Measurements from ENCODE around the gene ILDR2. TPM values are rescaled to one million over a fixed set of nuclear protein-coding genes. Genes with fewer than 3 reads are reported as not detected.

Gene ILDR2
- total RNA-seq, 4 donors from 2014 or later: 5.3 to 13.7 (median 9.4) TPM

DNA sequence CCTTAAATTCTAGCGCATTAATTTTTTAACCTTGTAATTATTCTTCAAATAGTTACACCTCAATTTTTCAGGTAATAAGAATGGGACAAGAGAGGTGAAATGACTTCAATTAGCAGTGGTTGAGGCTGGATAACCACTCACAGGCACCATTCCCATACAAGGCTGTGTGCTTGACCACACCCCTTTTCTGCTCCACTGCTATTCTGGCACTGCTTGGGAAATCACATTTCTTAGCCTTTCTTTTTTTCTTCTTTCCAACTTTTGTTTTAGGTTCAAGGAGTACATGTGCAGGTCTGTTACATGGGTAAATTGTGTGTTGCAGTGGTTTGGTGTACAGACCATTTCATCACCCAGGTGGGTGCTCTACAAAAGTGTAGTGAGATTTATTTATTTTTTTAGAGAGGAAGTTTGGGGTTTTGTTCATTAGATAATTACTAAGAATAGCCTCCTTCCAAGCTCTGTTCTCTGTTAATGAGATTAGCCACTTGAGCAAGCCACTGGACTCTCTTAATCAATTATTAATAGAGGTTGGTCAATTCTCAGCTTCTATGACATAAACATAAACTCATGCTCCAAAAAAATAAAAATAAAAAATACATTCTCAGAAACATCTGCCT, 14.4 kb downstream of the ILDR2 start:
- Histone ChIP-seq H3K36me3 (no peaks in the 10 kb centered on the region), H3K4me3 (no peak overlapping the region), H3K9me3 (no peaks in the 10 kb centered on the region), H3K27me3 (no peaks in the 10 kb centered on the region), H3K4me1 (peaks cover 0 to 6% (median 0%) of the 10 kb centered on the region in 4 donors), H3K27ac (replicated peaks in 1 of 4) (no peak overlapping the region)
- TF ChIP-seq POLR2AphosphoS5 (IDR thresholded peaks at IDR 0.05) (no peak), POLR2A (IDR thresholded peaks at IDR 0.05; ENCODE audit: low read depth) (no peak), EP300 (IDR thresholded peaks at IDR 0.05) (no peak)
- TF ChIP-seq, protein P1, sequence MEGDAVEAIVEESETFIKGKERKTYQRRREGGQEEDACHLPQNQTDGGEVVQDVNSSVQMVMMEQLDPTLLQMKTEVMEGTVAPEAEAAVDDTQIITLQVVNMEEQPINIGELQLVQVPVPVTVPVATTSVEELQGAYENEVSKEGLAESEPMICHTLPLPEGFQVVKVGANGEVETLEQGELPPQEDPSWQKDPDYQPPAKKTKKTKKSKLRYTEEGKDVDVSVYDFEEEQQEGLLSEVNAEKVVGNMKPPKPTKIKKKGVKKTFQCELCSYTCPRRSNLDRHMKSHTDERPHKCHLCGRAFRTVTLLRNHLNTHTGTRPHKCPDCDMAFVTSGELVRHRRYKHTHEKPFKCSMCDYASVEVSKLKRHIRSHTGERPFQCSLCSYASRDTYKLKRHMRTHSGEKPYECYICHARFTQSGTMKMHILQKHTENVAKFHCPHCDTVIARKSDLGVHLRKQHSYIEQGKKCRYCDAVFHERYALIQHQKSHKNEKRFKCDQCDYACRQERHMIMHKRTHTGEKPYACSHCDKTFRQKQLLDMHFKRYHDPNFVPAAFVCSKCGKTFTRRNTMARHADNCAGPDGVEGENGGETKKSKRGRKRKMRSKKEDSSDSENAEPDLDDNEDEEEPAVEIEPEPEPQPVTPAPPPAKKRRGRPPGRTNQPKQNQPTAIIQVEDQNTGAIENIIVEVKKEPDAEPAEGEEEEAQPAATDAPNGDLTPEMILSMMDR (IDR thresholded peaks at IDR 0.05): no peak
- DNase-seq (ENCODE audit: extremely low spot score): peak; percentile 21
- intact Hi-C loops (cut with DNase I): no loop called here
- WGBS: 100% methylated on average over 1 of the region's 1 CpG

DNA sequence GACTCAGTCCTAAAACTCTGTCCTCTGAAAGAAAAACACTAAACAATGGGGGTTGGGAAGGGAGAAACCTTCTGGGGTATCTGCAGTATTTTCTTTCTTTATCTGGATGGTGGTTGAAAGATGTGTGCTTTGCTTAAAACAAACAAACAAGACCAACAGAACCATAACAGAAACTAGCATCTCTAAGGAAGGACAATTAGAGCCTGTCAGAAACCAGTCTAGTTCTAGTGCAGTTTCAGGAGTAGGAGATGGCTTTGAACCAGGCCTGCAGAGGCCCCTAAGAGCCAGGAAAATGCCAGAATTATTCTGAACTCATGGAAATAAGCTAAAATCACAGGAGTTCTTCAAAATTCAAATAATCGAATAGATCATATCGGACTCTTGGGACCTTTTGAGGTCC, 18.5 kb downstream of the ILDR2 start:
- Histone ChIP-seq H3K36me3 (no peaks in the 10 kb centered on the region), H3K9me3 (no peaks in the 10 kb centered on the region), H3K27ac (replicated peaks in 1 of 4) (no peak overlapping the region), H3K4me3 (no peak overlapping the region), H3K4me1 (peaks cover 5 to 13% (median 10%) of the 10 kb centered on the region in 4 donors), H3K27me3 (no peaks in the 10 kb centered on the region)
- DNase-seq (ENCODE audit: extremely low spot score): peak; percentile 14
- intact Hi-C loops (cut with DNase I): no loop called here
- WGBS: 87% methylated on average over 2 of the region's 2 CpGs
- TF ChIP-seq EP300 (IDR thresholded peaks at IDR 0.05): no peak

DNA sequence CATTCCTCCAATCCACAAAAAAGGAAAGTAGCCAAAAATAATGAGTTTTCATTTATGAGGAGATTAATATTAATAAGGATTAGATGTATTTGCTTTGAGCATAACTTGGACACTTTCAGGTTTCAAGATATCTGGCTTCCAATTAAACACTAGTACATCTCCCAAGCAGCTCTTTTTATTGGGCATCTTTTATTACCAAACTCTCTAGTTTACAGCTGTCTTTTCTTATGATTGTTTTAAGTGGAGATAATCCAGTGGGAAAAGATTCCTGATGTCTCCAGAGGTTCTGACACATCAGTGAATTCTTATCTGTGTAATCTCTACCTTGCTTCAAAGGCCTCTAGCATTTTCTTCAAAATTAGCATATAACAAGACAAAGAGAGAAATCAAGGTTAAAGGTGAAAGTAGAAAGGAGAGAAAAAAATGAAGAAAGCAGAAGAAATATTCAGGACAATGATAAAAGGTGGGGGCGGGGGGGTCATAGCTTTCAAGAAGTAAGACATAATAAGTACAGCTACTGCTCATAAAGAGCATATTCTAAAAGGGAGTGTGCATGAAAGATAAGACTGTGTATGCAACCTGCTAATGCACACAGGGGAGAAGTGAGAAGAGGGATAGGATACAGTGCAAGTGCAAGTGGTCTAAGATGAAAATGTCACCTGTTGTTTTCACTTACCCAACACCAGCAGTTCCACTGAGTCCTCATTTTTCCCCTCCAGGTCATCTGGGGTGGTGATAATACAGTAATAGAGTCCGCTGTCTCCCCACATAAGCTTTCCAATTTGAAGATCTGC, 19.1 kb downstream of the ILDR2 start:
- intact Hi-C loops (cut with DNase I): no loop called here
- WGBS: 95% methylated on average over 2 of the region's 2 CpGs
- no peaks in the 10 kb centered on the region for H3K36me3 ChIP-seq

DNA sequence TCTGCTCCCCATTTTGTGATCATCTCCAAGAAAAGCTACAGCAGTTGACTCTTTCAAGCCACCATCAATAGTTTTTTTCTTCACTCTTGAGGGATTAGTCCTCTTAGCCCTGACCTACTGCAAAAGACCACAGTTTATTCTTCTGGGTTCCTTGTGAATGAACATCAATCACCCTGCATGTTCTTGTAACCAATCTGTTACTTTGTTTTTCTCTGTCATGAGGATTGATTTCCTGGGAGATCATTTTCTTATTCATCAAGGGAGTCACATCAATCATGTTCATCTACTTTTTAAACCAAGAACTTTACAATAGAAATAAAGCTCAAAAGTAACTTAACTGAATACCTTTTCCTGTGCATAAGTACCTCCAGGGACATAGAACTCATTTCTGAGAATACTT, 21.8 kb downstream of the ILDR2 start:
- Histone ChIP-seq H3K4me1 (peaks cover 8 to 35% (median 29%) of the 10 kb centered on the region in 4 donors), H3K4me3 (no peak overlapping the region), H3K27ac (replicated peaks in 1 of 4) (no peak overlapping the region), H3K36me3 (no peaks in the 10 kb centered on the region), H3K9me3 (no peaks in the 10 kb centered on the region), H3K27me3 (no peaks in the 10 kb centered on the region)
- no peak for TF ChIP-seq EP300 (IDR thresholded peaks at IDR 0.05)
- no peak for TF ChIP-seq POLR2A (IDR thresholded peaks at IDR 0.05; ENCODE audit: low read depth)
- TF ChIP-seq, protein P1 (IDR thresholded peaks at IDR 0.05): no peak
- no peak for TF ChIP-seq POLR2AphosphoS5 (IDR thresholded peaks at IDR 0.05)
- no peak for DNase-seq (ENCODE audit: extremely low spot score)
- intact Hi-C loops (cut with DNase I): no loop called here

More for the DNA sequence above, 19.1 kb downstream of the ILDR2 start:
- Histone ChIP-seq H3K4me3 (no peak overlapping the region), H3K9me3 (no peaks in the 10 kb centered on the region), H3K27me3 (no peaks in the 10 kb centered on the region), H3K4me1 (peaks cover 8 to 19% (median 17%) of the 10 kb centered on the region in 4 donors), H3K27ac (replicated peaks in 1 of 4) (no peak overlapping the region)
- DNase-seq (ENCODE audit: extremely low spot score): peak; percentile 53
- TF ChIP-seq POLR2A (IDR thresholded peaks at IDR 0.05; ENCODE audit: low read depth) (no peak), EP300 (IDR thresholded peaks at IDR 0.05) (no peak), POLR2AphosphoS5 (IDR thresholded peaks at IDR 0.05) (no peak)
- TF ChIP-seq, protein P1 (IDR thresholded peaks at IDR 0.05): no peak

DNA sequence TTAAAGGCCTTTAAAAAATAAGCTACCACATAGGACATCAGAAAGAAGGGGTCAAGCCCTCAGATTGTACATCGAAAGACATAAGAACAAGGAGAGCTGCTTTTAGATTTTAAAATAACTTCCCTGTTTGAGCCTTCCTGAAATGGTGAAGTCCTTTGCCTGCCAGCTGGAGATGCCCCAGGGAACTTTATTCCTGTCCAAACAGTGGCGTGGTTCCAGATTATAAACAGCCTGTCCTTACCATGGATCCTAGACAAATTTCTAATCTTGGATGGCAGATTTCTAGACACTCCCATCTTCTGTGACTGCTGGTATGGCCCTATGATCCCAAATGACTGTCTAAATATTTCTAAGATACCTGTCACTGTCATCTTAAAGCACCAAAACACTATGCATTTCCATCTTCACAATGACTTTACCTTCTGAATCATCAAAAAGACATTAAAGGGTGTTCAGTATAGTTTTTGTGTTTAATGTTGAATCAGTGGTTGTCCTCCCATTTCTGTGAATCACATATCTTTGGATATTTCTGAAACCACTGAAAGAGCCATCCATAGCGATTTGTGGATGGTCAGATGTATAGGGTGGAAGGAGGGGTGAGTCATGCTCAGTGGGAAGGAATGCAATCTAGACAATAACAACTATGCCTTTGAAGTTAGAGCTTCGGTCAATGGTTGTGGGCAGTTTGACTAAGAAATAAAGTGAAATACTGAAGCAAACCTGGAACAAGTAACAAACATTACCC, 23.2 kb downstream of the ILDR2 start:
- DNase-seq (ENCODE audit: extremely low spot score): peak; percentile 42
- 36% methylated on average over 4 of the region's 4 CpGs for WGBS
- H3K27ac ChIP-seq (replicated peaks in 1 of 4): peak overlapping the region; percentile 60 to 76 (median 69)

More for the DNA sequence above, 23.2 kb downstream of the ILDR2 start:
- Histone ChIP-seq H3K9me3 (no peaks in the 10 kb centered on the region), H3K27me3 (no peaks in the 10 kb centered on the region), H3K36me3 (no peaks in the 10 kb centered on the region), H3K4me1 (peaks cover 16 to 48% (median 38%) of the 10 kb centered on the region in 4 donors), H3K4me3 (no peak overlapping the region)
- TF ChIP-seq EP300 (IDR thresholded peaks at IDR 0.05) (no peak), POLR2AphosphoS5 (IDR thresholded peaks at IDR 0.05) (peak in 1 of 2 donors; percentile 35)
- intact Hi-C loops (cut with DNase I): no loop called here

All from esophagus muscularis mucosa (tissue), 4 donors.